NCI-H748 treated with DMSO at 0.1 percent for 48 hours (cell line): ENCODE results near the gene MRM3.
"Not testable (repeated sequence)": the region's sequence is repeated elsewhere in the genome, so short reads cannot be mapped to it uniquely, and the experiment has no call there.

ENCODE experiments used
- DNase-seq: peaks from one replicate; lab custom pipeline; 2025; lab: John Stamatoyannopoulos, UW

The MRM3 gene

DNA sequence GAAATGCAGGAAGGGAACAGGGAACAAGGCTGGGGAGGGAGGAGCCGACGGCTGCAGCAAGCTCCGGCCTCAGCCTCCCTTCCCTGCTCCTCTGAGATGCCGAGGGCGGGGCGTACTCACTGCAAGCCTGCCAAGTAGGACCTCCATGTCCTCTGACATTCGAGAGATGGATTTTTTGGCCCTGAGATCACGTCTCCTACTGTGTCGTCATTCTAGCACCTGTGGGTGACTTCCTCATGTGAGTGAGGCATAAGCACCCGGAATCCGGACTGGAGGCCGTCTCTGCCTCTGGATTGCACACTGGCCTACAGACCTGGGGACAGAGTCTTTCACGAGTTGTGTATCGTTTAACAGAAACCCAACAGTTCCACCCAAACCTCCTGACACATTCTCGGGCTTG, 14.5 kb downstream of the MRM3 start:
- no peak for DNase-seq

DNA sequence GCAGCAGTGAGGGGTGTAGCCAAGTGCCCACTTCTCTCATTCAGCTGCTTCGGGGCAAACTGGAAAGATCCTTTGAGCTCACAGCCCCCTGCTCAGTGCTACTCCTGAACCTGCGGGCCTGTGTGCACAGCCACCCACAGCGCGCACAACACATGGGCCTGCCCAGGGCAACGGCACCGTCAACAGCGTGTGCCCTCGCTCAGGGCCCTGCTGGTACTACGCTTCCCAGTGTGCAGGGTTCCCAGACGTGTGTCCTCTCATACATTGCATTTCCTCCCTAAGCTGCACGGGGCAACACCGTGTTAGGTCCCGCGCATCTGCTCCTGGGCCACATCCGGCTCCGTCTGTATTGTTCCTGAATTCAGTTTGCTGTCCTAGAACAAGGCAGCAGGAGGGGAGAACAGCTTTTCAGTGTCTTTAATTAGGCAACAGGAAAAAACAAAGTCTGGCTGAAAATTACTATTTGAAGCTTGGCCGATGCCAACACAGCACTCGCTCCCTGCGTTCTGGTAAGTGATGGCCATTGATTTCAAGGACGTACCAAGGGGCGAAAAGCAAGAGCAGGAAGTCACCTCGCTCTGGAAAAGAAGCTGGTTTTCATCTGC, 15.2 kb downstream of the MRM3 start:
- no peak for DNase-seq

DNA sequence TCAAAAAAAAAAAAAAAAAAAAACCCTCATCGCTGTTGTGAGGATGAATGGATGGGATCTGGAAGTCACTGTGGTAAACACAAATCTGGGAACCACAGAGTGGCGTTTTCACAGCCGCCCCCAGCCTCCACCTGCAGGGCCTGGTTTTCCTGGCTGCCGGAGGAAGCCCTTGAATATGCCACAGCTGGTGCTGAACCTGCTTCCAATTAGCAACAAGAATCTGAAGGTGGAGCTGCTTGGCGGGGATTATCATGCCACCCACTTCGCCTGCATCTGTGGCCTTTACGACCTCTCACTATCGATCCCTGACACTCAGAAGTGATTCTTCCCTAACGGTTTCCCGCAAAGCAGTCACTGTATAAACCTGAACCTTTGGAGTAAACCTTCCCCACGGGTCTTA, 16.1 kb downstream of the MRM3 start:
- no peak for DNase-seq

DNA sequence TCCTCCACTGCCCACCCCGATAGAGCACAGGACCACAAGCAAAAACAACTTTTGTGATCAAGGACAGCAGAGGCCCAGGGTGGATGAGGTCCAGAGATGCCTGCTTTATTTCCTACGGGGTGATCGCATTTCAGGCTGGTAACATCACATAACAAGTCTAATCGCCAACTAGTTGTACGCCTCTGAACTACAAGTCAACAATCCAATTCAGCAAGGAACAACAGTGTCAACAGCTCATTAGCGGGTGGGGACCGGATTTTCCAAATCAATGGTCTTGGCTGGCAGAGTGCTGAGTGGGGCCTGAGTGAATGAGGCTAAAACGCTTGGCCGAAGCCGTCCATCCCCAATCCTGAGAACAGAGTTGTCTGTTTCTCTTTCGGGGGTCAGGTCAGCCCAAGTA, 17.1 kb downstream of the MRM3 start:
- no peak for DNase-seq

DNA sequence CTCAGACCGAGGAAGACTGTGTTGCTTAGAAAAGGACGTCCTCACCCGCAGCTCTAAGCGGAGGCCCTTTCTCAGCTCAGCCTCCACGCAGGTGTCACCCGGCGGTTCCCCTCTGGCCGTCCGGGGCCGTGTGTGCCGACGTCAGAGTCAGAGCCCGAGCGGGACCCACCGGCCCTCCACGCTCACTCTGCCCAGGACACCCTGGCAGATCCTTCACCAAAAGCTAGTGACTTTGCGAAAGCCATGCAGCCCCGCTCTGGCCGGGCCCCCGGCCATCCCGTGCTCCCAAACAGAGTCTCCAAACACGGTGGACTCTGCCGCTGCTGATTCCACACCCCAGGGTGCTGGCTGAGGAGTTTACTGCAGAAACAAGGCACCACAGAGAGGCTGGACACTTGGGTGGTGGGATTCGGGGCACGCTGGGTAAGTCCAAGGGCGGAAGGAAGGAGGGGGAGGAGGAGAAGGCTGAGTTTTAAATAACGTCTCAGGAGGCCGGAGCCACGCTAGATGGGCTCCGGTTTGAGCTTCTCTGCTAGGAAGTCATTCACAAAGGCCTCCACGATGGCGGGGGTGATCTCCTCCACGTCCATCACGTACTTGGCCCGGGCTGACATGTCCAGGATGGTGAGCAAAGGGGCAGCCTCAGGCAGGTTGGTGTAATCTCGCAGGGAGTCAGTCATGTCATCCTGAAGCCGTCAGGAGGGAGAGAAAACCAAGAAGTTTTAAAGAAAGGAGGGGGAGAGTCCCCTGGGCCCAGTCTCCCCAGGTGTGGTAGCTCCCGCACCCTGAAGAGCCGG, 18.5 kb downstream of the MRM3 start:
- DNase-seq: no peak

DNA sequence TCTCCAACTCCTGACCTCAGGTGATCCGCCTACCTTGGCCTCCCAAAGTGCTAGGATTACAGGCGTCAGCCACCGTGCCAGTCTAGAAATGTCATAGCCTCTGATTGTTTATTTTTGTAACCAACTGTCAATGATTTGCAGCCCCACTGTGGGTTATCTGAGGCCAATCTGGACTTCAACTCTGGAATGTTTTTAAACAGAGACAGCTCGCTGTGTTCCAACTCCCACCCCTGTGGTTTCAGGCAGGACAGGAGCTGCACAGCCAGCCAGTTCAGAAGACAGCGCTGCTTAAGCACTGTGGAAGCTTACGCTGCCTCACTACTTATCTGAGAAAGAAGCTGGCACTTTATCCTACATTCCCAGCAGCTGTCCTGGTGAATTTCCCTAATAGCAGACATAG, 19.5 kb downstream of the MRM3 start:
- DNase-seq: no peak

DNA sequence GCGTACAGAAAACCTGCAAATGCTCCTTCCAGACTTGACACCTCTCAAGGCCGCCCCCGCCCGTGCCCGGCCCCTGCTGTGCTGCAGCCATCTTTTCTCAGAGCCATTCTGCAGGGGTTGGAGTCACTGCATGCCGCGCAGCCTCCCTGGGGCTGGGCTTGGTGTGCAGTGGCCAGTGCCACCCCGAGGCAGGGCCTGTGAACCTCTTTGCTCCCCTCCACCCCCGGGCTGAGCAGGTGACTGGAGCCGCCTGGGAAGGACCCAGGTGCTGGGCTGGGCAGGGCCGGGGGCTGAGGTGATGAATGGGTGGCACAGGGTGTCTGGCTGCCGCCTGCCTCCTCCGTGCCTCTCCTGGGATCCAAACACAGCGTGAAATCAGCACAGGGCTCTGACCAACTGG, 20.3 kb downstream of the MRM3 start:
- no peak for DNase-seq

DNA sequence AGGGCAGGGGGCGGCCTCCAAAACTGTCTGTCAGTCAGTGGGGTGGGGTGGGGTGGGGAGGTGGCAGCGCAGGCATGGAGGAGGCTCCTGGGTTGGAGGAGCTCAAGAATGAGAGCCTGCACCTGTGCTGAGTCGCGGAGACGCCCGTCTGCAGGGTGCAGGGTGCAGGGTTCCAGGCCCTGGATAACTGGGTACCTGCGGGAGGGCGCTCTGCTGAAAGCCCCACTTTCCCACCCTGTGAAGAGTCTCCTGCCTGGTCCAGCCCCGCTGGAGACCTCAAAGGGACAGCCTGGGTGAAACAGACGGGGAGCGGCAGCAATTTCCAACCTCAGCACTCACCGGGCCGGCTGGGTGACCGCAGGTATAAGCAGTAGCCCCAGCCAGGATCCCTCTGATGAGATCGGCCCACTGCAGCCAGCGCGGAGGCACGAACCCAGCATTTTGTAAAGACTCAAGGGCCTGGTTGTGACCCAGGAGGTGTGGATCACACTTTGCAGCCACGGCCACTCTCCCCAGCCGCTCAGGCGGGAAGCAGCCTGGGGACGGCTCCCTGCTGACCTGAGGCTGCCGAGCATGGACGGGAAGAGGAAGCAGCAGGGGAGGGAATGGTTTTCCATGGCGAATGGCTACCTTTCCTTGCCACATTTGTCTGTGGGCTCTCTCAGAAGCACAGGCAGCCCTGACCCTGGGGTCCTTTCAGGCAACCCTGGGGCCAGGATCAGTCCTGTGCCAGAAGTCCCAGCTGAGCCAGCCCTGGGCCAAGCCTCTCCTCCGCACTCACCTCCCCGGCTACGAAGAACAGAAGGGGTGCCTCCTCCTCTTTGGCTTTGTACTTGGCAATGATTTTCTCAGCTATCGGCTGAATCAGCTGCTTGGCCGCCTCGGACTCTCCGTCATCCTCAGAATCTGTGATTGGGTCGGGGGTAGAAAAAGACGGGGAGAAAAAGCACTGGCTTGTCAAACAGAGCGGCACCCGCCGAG, 21.0 kb downstream of the MRM3 start:
- DNase-seq: no peak

DNA sequence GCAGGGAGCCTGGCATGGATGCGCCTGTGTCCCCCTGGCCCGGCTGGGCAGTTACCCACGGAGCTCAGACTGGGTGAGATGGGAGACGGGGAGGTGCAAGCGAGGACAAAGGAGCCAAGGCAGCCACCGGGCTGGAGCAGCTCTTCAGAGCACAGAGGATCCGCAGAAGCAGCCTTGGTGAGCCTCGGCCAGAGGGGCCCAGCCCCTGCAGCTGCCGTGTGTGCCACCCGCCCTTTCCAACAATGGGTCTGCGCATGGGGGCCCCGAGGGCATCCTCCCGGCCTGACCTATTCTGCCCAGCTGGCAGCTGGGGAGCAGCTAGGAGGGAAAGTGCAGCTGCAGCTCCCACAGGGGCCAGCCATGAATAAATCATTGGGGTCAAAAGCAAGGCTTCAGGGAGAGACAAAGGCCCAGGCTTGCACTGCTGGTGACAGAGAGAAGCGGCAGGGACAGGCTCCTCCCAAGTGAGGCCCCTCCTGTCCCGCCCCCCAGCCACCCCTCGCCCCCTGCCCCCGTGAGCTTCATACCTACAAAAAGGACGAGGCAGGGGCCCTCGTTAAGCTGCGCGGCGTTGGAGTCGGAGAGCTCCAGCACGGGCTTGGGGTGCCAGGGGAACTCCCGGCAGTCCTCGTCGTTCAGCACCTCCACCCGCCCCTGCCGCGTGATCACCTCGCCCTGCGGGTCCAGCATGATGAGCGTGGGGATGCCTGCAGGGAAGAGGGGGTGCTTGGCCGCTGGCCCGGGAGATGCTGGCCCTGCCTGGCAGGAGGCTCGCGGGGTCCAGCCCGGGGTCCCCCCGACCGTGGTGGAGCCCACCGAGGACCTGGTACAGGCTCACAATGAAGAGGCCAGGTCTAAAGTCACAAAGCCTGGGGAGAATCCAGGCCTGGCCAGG, 22.6 kb downstream of the MRM3 start:
- no peak for DNase-seq

DNA sequence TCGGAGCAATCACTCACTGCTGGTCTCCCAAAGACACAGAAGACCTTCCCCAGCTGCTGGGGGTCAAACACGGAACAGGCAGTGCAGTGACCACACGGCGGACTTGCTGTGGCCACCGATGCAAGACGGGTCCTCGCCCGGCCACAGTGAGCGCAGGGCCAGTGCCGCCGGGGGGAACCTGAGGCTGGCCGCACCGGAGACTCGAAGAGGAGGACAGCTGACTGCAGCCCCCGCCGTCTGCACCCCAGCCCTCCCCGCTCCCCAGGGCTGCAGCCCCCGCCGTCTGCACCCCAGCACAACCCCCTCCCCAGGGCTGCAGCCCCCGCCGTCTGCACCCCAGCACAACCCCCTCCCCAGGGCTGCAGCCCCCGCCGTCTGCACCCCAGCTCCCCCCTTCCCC, 23.7 kb downstream of the MRM3 start:
- DNase-seq: not testable (repeated sequence)

DNA sequence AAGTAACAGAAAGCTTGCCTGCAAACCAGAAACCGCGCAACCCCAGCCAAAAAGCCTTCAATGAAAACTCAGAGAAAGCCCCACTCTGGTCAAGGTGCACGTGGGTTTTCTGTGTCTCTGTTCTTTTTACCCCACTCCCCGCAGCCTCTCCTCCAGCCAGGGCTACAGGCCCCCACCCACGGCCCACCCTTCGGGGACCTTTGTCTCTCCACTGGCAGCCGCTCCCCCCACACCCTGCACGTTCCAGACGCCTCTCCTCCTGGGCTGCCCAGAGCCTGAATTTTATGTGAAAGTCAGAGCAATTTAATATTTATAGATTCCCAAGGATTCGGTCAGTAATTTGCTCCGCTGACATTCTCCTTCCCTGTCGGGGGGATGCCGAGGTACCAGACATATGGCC, 24.2 kb downstream of the MRM3 start:
- DNase-seq: no peak

DNA sequence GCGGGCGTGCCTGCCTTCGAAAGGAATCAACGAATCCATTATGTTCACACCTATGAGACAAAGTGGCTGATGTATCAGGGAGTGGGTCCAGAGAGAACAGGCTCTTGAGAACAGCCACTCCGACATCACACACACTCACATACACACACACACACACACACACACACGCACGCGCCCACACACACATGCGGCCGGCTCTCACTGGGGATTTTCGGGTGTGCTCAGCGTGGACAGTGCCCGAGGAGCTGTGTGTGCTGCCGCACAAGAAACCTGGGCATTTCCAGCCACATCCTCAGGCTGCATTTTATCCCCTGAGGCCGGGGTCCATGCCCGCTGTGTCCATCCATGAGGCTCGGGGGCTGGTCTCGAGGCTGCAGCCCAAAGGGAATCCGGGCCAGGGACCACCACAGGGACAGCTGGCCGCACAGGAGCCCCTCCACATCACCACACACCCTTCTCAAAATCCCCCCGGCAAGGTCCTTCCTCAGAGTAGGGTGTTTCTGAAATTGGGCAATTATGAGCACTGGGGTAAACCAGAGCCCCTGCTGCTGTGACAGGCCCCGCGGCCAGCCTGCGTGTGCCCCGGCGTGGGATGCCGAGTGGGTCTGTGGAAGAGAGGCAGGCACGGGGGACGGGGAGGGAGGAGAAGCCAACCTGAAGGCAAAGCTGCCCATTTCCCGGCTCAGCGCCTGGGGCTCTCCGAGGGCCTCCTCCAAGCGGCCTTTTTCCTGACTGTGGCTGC, 24.8 kb downstream of the MRM3 start:
- DNase-seq: no peak

DNA sequence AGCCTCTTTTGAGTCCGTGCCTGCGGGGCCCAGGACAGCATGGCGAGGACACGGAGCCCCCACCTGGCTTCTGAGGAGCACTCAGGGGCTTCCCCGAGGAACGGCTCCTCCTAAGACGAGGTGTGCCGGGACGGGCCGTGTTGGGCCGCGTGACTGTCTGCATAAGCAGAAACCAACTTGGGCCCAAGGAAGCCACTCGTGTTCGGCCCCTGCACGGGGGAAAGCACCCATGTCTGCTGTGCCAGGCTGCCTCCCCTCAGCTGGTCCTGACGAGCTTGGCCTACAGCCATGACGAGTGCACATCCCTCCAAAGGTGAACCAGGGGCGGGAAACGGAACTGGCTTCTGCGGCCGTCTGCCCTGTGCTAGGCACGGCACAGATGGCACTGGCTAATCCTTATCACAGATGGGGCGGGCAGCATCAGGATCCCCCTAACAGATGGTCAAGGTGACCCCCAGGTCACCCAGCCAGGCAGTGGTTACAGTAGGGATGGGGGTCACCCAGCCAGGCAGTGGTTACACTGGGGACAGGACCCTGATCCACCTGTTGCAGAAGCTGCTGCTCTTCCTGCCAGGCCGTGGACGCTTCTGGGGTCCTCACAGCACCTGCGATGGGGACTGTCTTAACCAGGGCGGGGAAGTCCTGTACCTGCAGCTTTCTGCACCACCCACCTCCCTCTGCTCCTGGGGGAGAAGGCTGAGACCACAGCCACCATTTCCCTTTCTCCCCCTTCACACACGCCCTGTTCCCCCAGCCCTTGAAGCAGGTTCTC, 25.6 kb downstream of the MRM3 start:
- no peak for DNase-seq

DNA sequence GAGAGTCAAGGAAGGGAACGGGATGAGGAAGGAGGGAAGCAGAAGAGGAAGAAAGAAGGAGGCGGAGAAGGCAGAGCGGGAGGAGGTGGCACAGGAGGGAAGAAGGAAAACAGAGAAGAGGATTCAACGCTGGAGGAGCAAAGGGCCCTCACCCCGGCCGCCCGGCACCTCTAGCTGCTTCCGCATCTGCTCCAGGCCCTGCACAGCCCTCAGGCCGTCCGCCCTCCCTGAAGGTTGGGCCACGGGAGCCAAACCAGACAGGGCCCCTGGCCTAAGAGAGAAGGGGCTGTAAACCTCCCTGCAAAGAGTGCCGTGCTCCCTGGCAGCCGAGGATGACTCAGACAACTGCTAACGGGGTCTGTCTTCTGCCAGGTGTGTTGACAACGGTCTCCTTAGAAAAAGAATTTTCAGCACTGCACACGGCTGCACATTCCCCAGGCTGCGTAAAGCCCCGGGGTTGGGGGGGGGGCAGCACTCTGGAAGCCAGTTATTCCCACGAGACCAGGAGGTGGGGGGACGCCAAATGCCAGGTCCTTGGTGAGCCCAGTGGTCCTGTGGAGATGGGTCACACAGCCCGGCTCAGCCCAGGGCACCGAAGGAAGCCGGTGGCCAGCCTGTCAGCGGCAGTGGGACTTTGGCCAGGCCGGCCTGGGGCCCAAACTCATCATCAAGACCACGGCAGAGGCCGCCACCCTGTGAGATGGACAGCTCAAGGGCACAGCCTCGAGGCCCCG, 29.1 kb downstream of the MRM3 start:
- no peak for DNase-seq

DNA sequence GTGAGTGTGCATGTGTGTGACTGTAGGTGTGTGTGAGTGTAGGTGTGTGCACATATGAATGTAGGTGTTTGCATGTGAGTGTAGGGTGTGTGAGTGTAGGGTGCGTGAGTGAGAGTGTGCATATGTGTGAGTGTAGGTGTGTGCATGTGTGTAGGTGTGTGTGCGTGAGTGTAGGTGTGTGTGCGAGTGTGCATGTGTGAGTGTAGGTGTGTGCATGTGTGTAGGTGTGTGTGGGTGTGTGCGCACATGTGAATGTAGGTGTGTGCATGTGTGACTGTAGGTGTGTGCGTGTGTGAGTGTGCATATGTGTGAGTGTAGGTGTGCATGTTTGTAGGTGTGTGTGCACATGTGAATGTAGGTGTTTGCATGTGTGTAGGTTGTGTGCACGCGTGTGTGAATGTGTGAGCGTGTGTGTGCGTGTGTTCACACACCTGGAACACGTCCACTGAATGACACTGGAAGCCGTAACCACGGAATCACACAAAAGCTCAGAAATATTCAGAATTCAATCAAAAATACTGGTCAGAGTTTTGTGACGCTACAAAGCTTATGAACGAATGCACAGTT, 30.6 kb downstream of the MRM3 start:
- no peak for DNase-seq

DNA sequence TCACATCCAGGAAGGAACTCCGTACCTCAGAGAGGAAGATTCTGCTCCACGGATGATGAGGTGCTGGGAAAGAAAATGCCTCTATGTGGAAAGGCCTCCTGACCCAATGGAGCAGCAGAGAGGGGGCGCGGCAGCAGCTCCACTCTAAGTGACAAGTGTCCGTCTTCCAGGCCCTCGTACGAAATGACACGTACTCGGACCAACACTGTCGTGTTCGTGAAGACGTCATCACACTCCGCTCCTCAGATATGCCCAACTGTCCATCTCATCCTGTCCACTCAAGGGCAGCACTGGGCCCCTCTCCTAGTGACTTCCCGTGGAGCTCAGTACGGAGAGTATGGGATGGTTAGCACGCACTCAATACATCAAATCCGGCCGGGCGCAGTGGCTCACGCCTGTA, 32.2 kb downstream of the MRM3 start:
- DNase-seq: no peak

DNA sequence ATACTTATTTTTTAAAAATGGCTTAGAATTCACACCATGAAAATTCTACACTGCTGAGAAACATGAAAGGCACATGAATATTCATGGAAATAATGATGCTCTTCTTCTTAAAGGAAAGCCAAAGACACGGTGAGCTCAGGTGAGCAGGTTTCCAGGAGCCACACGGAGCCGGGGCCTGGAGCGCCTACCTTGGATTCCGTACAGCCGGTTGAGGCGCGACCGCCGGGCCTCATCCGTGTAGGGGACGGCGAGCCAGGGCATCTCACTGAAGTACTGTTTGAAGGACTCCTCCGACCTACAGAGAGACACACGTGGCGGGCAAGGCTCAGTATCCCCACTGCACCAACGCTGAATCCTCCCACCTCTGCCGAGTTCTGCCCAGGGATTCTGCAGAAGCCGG, 37.1 kb downstream of the MRM3 start:
- DNase-seq: no peak

DNA sequence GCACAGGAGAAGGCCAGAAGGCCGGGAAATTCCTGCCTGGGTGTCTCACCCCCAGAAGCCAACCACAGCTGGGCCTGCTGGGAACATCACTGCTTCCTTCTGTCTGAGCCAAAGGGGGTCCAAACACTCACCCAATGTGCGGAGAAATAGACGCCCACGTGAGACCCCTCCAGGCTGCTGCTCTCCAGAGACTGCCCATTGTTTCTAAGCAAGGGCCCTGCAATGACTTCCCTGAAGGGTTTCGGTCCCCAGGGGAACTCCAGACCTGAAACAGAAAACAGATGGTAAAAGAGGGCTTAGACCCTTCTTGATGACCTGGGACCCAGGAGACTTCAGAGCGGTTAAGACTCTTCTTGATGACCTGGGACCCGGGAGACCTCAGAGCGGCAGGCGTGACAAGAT, 41.3 kb downstream of the MRM3 start:
- no peak for DNase-seq

DNA sequence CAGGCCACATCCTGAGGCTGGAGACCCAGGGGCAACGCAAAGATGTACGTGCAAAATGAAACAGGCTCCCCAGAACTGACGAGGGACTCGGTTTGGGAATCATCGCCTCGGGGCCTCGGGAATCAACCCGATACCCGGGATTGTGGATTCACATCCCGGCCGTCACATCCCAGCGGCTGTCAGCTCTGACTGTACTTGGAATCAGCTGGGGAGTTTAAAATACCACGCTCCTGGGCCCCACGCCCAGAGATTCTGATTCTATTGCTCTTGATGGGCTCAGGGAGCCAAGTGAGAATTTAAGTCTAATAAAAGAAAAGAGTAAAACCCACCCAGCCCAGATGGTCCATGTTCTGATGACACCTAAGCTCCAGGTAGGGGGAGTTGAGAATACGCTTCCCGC, 42.2 kb downstream of the MRM3 start:
- DNase-seq: no peak
